Fibroblast of villous mesenchyme (primary cell): ENCODE measurements around the gene DDIT4. TPM values are rescaled to one million over a fixed set of nuclear protein-coding genes. Genes with fewer than 3 reads are reported as not detected.
"Not testable (repeated sequence)": the region's sequence is repeated elsewhere in the genome, so short reads cannot be mapped to it uniquely, and the experiment has no call there.

Experiments used
- DNase-seq: peaks from one replicate; pipeline ENCODE4 v3.0.0-alpha.2; 2010; ENCODE audit warnings: low read depth
- H3K4me3 ChIP-seq: 2 replicates; pipeline ENCODE4 v1.5.1; 2011; ENCODE audit warnings: low read depth, mild to moderate bottlenecking, low read length
- CTCF ChIP-seq: IDR thresholded peaks from 2 replicates; pipeline ENCODE4 v1.5.1; 2012; ENCODE audit warnings: low read depth, mild to moderate bottlenecking, low read length; ENCODE audit not compliant: insufficient read depth
- total RNA-seq: library from RNA; depleted of rRNA; stranded (reverse); fragments of >200 nt; gene quantifications from 2 replicates; pipeline ENCODE4 v1.2.3, GENCODE V29; 2012

DDIT4 gene
- total RNA-seq, 1 donor = 88.5 TPM

GRCh38 chr10:72277340-72277995, 3.7 kb downstream of the DDIT4 start:
- peak overlapping the region; percentile 82 for H3K4me3 ChIP-seq
- peak; percentile 87 for DNase-seq
- no peak for TF ChIP-seq CTCF

DNA sequence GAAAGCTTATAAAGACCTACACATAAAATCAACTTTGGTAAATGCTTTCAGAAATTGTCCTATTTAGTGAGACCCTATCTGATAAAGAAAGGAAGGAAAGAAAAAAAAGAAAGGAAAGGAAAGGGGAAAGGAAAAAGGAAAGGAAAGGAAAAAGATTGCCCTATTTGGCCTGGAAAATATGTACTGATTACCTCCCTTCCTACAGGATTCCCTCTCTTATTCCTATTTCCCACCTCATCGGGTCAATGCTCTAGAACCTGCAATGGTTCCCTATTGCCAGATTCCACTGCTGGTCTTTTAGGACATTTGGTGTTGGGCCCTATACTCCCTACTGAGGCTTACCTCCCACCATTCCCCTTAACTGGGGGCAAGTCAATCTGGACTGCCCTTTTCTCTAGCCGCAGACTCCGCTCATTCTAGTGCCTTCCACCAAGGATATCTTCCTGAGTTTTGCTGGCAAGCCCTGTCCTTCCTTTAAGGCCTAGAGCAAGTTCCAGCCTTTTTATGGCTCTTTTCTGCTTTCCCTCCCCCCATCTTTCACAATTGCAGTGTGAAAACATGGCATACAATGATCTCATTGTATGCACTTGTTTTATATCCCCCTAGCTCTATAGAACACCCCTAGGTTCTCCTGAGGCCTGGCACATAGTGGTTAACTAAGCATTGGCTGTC, 4.4 kb downstream of the DDIT4 start:
- DNase-seq = peak; percentile 64
- no peak for TF ChIP-seq CTCF
- no peak overlapping the region for H3K4me3 ChIP-seq

GRCh38 chr10:72278668-72279393, 5.1 kb downstream of the DDIT4 start:
- no peak for DNase-seq
- no peak for TF ChIP-seq CTCF
- no peak overlapping the region for H3K4me3 ChIP-seq

DNA sequence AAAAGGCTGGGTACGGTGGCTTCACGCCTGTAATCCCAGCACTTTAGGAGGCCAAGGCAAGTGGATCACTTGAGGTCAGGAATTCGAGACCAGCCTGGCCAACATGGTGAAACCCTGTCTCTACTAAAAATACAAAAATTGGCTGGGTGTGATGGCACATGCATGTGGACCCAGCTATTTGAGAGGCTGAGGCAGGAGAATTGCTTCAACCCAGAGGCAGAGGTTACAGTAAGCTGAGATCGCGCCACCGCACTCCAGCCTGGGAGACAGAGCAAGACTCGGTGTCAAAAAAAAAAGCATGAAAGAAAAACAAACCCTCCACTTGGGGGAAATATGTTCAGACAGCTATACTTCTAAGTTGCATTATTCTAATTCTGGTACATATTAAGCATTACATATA, 5.9 kb downstream of the DDIT4 start:
- H3K4me3 ChIP-seq, DNase-seq: not testable (repeated sequence)

GRCh38 chr10:72283131-72283530, 9.4 kb downstream of the DDIT4 start:
- TF ChIP-seq CTCF = no peak
- DNase-seq = no peak

DNA sequence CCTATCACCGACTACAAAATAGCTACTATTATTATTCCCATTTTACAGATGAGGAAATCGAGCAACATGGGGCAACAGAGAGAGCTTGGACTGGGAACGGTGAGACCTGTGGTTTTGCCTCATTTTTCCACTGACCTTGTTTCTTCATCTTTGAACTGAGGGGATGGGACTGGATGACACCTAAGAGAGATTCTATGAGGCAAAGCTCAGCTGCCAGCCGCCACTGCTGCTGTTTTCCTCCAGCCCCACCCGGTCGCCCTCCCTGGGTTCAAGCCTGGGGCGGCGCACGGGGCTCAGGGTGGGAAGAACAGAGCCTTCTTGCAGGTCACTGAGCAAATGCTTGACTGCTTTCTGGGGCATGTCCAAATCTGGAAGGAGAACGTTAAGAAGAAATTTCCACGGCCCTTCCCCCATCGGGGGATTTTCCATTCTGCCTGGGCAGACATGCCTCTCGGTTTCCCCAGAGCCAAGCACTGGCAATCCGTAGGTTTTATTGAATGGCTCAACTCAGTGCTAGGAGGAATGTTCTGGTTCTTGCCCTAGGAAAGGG, 12.3 kb downstream of the DDIT4 start:
- no peak overlapping the region for H3K4me3 ChIP-seq
- TF ChIP-seq CTCF = no peak
- DNase-seq = peak; percentile 68

More at GRCh38 chr10:72283131-72283530, 9.4 kb downstream of the DDIT4 start:
- no peak overlapping the region for H3K4me3 ChIP-seq

- TF ChIP-seq CTCF = no peak
- H3K4me3 ChIP-seq = no peak overlapping the region
- DNase-seq = no peak
Observed at GRCh38 chr10:72291019-72291532, 17.4 kb downstream of the DDIT4 start.
